ENCODE results near the gene BCL10.

BCL10 gene

DNA sequence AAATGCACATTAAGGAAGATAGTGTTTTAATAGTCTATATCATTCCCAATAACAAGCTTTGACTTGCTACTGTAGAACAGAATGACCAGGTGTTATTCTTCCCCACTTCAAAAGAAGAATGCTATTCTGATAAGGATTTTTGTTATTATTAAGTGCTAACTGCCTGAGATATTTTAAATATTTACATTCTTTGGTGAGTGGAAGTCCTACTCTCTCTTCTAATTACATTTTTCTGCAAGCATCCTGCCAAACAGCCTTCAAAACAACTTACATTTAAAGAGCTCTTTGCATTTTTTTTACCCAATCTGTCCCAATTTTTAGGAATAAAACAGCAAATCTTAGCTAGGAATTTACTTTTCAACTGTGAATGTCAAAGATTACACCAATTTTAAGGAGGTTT lies 52.1 kb downstream of the BCL10 start:
- ChIA-PET CTCF (interaction anchor here (0.8 to 1.3 kb wide), 2 partner anchors 16 to 172 kb away, joined by 3 to 7 read pairs; no protein-coding TSS in a partner anchor), POLR2A (ENCODE audit: low non-redundant PET) (interaction anchor here (1.3 kb wide), 1 partner anchor 24 kb away, joined by 3 read pairs; no protein-coding TSS in a partner anchor)
- H3K27ac ChIP-seq: no peak overlapping the region
- TF ChIP-seq, protein P1, sequence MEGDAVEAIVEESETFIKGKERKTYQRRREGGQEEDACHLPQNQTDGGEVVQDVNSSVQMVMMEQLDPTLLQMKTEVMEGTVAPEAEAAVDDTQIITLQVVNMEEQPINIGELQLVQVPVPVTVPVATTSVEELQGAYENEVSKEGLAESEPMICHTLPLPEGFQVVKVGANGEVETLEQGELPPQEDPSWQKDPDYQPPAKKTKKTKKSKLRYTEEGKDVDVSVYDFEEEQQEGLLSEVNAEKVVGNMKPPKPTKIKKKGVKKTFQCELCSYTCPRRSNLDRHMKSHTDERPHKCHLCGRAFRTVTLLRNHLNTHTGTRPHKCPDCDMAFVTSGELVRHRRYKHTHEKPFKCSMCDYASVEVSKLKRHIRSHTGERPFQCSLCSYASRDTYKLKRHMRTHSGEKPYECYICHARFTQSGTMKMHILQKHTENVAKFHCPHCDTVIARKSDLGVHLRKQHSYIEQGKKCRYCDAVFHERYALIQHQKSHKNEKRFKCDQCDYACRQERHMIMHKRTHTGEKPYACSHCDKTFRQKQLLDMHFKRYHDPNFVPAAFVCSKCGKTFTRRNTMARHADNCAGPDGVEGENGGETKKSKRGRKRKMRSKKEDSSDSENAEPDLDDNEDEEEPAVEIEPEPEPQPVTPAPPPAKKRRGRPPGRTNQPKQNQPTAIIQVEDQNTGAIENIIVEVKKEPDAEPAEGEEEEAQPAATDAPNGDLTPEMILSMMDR (conservative IDR thresholded peaks at IDR 0.05; ENCODE audit: low read depth): no peak
- no peak for DNase-seq (ENCODE audit: low spot score)

DNA sequence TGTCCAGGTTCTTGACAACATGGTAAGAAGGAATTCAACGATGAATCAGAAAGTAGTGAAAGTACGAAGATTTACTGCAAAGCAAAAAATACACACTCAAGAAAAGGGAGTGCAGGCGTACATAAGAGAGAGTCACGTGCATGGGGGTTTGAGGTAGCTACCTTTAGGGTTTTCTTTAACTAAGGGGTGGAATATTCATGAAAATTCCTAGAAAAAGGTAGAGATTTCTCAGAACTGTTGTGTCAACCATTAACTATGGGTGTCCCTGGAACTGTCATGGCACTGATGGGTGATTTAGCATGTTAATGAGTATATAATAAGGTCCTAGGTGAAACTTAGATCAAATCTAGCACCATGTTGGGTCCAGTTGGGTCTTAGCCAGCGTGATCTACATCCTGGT lies 53.1 kb downstream of the BCL10 start:
- POLR2A ChIA-PET (ENCODE audit: low non-redundant PET): no interaction called here
- no peak overlapping the region for H3K27ac ChIP-seq
- TF ChIP-seq, protein P1 (conservative IDR thresholded peaks at IDR 0.05; ENCODE audit: low read depth): no peak
- DNase-seq (ENCODE audit: low spot score): no peak
- CTCF ChIA-PET: interaction anchor here (0.6 to 1.3 kb wide), 2 partner anchors 17 to 691 kb away, joined by 5 to 7 read pairs; no protein-coding TSS in a partner anchor

DNA sequence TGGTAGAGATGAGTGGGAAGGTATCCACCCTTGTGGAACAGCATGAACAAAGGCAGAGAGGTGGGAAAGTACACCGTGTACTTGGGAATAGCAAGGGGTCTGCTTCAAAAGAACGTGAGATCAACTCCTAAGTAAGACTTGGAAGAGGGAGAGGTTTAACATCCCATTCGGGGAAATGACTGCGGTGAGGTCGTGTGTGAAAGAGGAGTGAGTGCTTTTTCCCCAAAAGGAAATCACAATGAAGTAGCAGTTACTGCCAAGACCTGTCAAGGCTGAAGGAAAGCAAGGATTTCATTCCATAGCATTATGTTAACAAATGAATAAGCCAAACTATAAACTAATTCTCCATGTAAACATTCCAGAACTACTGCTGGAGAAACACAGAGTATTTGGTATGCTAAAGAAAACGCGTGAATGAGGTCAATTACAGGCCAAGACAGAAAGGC lies 55.7 kb downstream of the BCL10 start:
- DNase-seq (ENCODE audit: low spot score): no peak
- CTCF ChIA-PET: no interaction called here
- POLR2A ChIA-PET (ENCODE audit: low non-redundant PET): no interaction called here
- H3K27ac ChIP-seq: no peak overlapping the region
- TF ChIP-seq, protein P1 (conservative IDR thresholded peaks at IDR 0.05; ENCODE audit: low read depth): no peak

DNA sequence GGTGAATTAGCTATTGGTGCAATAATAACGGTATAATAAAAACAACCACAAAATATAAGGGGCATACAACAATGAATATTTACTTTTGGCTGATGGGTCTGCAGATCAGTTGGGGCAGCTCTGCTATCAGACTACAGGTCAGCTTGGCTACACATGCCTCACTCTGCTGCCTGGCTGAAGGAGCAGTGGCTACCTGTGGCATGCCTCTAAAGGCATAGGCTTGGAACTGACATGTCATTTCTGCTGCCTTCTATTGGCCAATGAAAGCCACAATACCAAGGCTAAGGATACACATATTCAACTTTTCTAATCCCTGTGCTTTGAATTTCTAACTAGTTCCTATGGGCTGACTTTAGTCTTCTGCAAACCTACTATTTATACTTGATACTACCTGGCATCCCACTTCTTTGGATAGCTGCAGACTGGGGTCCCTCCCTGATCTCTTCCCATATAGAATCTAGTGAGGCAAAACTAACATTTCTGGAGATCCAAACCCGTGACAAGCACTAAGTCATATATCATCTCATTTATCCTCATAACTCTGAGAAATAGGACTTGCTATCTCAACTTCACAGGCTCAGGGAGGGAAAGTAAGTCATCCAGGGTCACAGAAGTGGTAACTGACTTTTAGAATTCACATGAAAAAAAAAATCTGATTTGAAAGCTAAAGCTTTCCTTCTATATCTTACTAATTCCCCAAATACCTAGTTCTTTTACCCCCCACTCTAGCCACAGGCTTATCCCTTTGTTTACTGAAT lies 56.4 kb downstream of the BCL10 start:
- ChIA-PET CTCF (no interaction called here), POLR2A (ENCODE audit: low non-redundant PET) (no interaction called here)
- TF ChIP-seq, protein P1 (conservative IDR thresholded peaks at IDR 0.05; ENCODE audit: low read depth): no peak
- no peak overlapping the region for H3K27ac ChIP-seq
- DNase-seq (ENCODE audit: low spot score): no peak

DNA sequence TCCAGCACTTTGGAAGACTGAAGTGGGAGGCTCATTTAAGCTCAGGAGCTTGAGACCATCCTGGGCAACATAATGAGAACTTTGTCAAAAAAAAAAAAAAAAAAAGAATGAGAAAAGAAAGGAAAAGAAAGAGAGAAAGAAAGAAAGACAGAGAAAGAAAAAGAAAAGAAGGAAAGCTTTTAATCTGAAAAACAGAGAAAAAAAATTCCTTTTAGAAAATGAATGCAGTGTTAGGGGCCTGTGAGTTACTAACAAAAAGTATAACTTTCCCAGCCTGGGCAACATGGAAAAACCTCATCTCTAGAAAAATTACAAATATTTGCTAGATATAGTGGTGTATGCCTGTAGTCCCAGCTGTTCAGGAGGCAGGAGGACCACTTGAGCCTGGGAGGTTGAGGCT lies 59.7 kb downstream of the BCL10 start:
- TF ChIP-seq, protein P1 (conservative IDR thresholded peaks at IDR 0.05; ENCODE audit: low read depth): no peak
- H3K27ac ChIP-seq: no peak overlapping the region
- DNase-seq (ENCODE audit: low spot score): no peak
- ChIA-PET POLR2A (ENCODE audit: low non-redundant PET) (no interaction called here), CTCF (interaction anchor here (0.7 kb wide), 1 partner anchor 18 kb away, joined by 3 read pairs; no protein-coding TSS in a partner anchor)

Data from RWPE1 (cell line).